ENCODE measurements around the gene USP17L28. TPM values are rescaled to one million over a fixed set of nuclear protein-coding genes. Genes with fewer than 3 reads are reported as not detected.
"Not testable (repeated sequence)": the region's sequence is repeated elsewhere in the genome, so short reads cannot be mapped to it uniquely, and the experiment has no call there.

The USP17L28 gene, protein sequence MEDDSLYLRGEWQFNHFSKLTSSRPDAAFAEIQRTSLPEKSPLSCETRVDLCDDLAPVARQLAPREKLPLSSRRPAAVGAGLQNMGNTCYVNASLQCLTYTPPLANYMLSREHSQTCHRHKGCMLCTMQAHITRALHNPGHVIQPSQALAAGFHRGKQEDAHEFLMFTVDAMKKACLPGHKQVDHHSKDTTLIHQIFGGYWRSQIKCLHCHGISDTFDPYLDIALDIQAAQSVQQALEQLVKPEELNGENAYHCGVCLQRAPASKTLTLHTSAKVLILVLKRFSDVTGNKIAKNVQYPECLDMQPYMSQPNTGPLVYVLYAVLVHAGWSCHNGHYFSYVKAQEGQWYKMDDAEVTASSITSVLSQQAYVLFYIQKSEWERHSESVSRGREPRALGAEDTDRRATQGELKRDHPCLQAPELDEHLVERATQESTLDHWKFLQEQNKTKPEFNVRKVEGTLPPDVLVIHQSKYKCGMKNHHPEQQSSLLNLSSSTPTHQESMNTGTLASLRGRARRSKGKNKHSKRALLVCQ
- total RNA-seq, result not detected

DNA sequence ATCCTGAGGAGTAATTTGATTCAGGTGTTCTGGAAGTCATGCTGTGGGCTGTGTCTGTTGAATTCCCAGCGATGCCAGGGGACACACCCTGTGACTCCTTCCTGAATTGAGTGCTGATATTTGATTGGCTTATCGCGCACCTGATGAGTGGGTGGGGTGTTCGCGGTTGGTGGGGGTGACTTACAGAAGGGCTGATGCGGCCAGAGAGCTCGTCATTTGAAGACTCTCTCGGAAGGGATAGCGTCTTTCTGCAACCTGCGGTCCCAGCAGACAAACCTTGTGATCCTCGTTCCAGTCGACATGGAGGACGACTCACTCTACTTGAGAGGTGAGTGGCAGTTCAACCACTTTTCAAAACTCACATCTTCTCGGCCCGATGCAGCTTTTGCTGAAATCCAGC, at the start of gene USP17L28:
Gene USP17L28, plus strand, starts transcription at position 301 of the 400 bp plus-strand sequence. Its CDS starts 0 bp downstream, at position 301.
- not testable (repeated sequence) for DNase-seq (ENCODE audit: low spot score)

DNA sequence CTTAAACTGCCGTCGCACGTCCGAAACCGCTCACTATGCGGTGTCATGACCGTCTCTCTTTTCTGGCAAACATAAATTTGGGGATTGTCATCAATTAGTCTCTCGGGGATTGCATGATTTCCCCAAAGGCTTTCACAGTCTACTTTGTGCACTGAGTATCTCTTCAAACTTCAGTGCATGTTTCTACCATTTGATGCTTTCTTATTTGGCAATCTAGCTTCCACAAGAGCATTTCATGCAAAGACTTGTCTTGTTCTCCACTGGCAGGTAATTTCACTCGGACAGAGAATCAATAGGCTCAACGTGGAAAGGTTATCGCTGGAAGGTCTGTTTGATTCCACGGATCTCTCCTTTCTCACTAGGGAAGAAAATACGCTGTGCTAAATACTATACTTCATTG, 24.5 kb upstream of the USP17L28 start:
- not testable (repeated sequence) for DNase-seq (ENCODE audit: low spot score)

DNA sequence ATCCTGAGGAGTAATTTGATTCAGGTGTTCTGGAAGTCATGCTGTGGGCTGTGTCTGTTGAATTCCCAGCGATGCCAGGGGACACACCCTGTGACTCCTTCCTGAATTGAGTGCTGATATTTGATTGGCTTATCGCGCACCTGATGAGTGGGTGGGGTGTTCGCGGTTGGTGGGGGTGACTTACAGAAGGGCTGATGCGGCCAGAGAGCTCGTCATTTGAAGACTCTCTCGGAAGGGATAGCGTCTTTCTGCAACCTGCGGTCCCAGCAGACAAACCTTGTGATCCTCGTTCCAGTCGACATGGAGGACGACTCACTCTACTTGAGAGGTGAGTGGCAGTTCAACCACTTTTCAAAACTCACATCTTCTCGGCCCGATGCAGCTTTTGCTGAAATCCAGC, 23.8 kb upstream of the USP17L28 start, which contains the start of gene USP17L24:
Gene USP17L24, plus strand, starts transcription at position 301 of the 400 bp plus-strand sequence. Its CDS starts 0 bp downstream, at position 301.
- DNase-seq (ENCODE audit: low spot score), result not testable (repeated sequence)

DNA sequence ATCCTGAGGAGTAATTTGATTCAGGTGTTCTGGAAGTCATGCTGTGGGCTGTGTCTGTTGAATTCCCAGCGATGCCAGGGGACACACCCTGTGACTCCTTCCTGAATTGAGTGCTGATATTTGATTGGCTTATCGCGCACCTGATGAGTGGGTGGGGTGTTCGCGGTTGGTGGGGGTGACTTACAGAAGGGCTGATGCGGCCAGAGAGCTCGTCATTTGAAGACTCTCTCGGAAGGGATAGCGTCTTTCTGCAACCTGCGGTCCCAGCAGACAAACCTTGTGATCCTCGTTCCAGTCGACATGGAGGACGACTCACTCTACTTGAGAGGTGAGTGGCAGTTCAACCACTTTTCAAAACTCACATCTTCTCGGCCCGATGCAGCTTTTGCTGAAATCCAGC, 19.1 kb upstream of the USP17L28 start, which contains the start of gene USP17L25:
Gene USP17L25, plus strand, starts transcription at position 301 of the 400 bp plus-strand sequence. Its CDS starts 0 bp downstream, at position 301.
- not testable (repeated sequence) for DNase-seq (ENCODE audit: low spot score)

DNA sequence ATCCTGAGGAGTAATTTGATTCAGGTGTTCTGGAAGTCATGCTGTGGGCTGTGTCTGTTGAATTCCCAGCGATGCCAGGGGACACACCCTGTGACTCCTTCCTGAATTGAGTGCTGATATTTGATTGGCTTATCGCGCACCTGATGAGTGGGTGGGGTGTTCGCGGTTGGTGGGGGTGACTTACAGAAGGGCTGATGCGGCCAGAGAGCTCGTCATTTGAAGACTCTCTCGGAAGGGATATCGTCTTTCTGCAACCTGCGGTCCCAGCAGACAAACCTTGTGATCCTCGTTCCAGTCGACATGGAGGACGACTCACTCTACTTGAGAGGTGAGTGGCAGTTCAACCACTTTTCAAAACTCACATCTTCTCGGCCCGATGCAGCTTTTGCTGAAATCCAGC, 14.3 kb upstream of the USP17L28 start, which contains the start of gene USP17L26:
Gene USP17L26, plus strand, starts transcription at position 301 of the 400 bp plus-strand sequence. Its CDS starts 0 bp downstream, at position 301.
- not testable (repeated sequence) for DNase-seq (ENCODE audit: low spot score)

DNA sequence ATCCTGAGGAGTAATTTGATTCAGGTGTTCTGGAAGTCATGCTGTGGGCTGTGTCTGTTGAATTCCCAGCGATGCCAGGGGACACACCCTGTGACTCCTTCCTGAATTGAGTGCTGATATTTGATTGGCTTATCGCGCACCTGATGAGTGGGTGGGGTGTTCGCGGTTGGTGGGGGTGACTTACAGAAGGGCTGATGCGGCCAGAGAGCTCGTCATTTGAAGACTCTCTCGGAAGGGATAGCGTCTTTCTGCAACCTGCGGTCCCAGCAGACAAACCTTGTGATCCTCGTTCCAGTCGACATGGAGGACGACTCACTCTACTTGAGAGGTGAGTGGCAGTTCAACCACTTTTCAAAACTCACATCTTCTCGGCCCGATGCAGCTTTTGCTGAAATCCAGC, 9.6 kb upstream of the USP17L28 start, which contains the start of gene USP17L5:
Gene USP17L5, plus strand, starts transcription at position 301 of the 400 bp plus-strand sequence. Its CDS starts 0 bp downstream, at position 301.
- DNase-seq (ENCODE audit: low spot score), result not testable (repeated sequence)

DNA sequence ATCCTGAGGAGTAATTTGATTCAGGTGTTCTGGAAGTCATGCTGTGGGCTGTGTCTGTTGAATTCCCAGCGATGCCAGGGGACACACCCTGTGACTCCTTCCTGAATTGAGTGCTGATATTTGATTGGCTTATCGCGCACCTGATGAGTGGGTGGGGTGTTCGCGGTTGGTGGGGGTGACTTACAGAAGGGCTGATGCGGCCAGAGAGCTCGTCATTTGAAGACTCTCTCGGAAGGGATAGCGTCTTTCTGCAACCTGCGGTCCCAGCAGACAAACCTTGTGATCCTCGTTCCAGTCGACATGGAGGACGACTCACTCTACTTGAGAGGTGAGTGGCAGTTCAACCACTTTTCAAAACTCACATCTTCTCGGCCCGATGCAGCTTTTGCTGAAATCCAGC, 4.8 kb upstream of the USP17L28 start, which contains the start of gene USP17L27:
Gene USP17L27, plus strand, starts transcription at position 301 of the 400 bp plus-strand sequence. Its CDS starts 0 bp downstream, at position 301.
- DNase-seq (ENCODE audit: low spot score), result not testable (repeated sequence)

DNA sequence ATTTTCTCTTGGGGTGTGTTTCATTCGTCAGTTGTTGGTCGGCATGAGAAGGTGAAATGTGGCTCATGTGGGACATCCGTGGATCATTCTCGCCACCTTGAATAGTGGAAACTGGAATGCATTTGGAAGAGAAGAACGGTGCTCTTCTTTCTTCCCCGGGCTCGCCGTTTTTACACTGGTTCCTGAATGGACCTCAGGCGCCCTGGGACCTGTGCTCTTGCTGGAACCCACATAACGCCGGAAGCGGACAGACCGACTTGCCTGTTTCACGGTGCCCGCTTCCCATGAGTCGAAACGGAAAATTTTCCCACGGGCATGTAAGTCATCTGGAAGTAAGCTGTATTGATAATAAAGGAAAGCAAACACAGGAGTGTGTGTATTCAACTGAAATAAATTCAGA, 2.2 kb downstream of the USP17L28 start:
- DNase-seq (ENCODE audit: low spot score), result not testable (repeated sequence)

DNA sequence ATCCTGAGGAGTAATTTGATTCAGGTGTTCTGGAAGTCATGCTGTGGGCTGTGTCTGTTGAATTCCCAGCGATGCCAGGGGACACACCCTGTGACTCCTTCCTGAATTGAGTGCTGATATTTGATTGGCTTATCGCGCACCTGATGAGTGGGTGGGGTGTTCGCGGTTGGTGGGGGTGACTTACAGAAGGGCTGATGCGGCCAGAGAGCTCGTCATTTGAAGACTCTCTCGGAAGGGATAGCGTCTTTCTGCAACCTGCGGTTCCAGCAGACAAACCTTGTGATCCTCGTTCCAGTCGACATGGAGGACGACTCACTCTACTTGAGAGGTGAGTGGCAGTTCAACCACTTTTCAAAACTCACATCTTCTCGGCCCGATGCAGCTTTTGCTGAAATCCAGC, 4.6 kb downstream of the USP17L28 start, which contains the start of gene USP17L29:
Gene USP17L29, plus strand, starts transcription at position 301 of the 400 bp plus-strand sequence. Its CDS starts 0 bp downstream, at position 301.
- not testable (repeated sequence) for DNase-seq (ENCODE audit: low spot score)

DNA sequence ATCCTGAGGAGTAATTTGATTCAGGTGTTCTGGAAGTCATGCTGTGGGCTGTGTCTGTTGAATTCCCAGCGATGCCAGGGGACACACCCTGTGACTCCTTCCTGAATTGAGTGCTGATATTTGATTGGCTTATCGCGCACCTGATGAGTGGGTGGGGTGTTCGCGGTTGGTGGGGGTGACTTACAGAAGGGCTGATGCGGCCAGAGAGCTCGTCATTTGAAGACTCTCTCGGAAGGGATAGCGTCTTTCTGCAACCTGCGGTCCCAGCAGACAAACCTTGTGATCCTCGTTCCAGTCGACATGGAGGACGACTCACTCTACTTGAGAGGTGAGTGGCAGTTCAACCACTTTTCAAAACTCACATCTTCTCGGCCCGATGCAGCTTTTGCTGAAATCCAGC, 14.1 kb downstream of the USP17L28 start, which contains the start of gene USP17L30:
Gene USP17L30, plus strand, starts transcription at position 301 of the 400 bp plus-strand sequence. Its CDS starts 0 bp downstream, at position 301.
- not testable (repeated sequence) for DNase-seq (ENCODE audit: low spot score)

DNA sequence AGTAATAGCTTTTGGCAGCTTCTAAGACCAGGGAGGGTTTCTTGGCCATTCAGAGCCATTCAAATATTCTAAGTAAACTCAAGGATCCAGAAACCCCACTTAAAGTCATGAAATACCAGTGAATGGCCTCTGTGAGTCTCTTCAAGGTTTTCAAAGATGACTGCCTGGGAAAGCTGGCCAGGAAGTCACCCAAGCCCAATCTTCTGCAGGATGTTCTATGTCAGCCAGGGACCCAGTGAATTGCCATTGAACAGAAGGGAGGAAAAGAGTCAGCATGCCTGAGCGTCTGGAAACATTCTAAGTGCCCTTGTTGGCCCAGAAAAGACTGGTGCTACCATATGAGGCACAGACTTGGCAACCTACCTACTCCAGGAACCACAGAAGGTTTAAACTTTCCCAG, 31.2 kb downstream of the USP17L28 start:
- not testable (repeated sequence) for DNase-seq (ENCODE audit: low spot score)

DNA sequence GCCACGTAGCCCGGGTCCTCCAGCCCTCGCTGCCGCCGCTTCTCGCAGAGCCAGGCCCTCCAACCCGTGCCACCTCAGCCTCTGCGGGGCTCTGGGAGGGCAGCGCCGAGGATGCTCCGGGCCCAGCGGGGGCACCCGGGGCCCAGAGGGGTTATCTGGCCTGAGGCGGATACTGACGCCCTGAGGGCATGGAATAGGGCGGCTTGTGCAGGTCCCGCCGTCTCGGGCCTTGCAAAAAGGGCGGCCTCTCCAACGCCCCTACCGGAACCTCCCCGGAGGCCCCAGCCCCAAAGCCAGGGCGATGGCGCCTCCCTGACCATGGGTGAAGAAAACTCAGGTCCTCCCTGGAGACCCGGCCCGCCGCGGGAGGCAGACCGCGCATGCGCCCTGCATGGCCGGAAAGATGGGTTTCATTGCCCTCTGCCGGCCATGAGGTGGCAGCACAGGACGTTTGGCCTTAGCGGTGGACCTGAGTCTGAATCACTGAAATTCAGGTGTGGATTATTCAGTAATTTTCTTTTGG, 32.4 kb downstream of the USP17L28 start:
- DNase-seq (ENCODE audit: low spot score), result peak; percentile 31

DNA sequence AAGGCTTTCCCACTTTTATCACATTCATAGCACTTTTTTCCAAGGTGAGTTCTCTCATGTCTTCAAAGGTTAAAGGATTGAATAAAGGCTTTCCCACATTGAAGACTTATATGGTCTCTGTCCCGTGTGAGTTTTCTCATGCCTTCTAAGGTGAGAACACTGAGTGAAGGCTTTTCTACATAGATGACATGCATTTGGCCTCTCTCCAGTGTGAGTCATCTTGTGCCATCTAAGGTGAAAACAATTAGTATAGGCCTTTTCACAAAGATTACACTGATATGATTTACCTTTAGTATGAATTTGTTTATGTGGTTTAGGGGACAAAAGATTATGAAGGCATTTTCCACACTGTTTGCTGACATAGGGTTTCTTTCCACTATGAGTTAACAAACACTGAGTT, 35.4 kb downstream of the USP17L28 start:
- no peak for DNase-seq (ENCODE audit: low spot score)

DNA sequence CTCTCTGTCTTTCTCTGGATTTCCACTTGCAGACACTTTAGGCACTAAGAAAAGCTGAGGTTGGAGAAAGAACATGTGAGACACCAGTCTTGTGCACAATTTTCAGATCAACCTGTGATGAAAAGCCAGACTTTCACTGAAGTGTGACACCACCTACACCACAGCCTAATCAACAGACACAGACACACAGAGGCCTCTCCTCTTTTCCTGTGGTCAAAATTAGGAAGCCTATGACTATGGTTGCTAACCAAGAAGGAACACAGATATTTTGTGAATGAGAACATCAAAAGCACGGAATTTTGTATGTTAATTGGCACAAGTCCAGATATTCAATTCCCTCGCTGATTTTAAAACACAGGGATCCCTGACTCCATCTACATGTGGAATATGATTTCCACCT, 40.3 kb downstream of the USP17L28 start:
- DNase-seq (ENCODE audit: low spot score), result not testable (repeated sequence)

Other genes with a start within 250 kb of the USP17L28 start
- not detected for gene FAM90A26, start 178.5 kb upstream of the USP17L28 start, total RNA-seq
- gene USP17L10, start 138.2 kb upstream of the USP17L28 start, total RNA-seq, result not detected
- gene USP17L11, start 133.5 kb upstream of the USP17L28 start, total RNA-seq, result not detected
- not detected for gene USP17L12, start 128.7 kb upstream of the USP17L28 start, total RNA-seq
- not detected for gene USP17L13, start 124.0 kb upstream of the USP17L28 start, total RNA-seq
- not detected for gene USP17L15, start 114.5 kb upstream of the USP17L28 start, total RNA-seq
- gene USP17L17, start 105.0 kb upstream of the USP17L28 start, total RNA-seq, result not detected
- not detected for gene USP17L18, start 100.3 kb upstream of the USP17L28 start, total RNA-seq
- gene USP17L19, start 95.5 kb upstream of the USP17L28 start, total RNA-seq, result not detected
- not detected for gene USP17L20, start 90.8 kb upstream of the USP17L28 start, total RNA-seq
- gene USP17L21, start 86.0 kb upstream of the USP17L28 start, total RNA-seq, result not detected
- gene USP17L22, start 81.3 kb upstream of the USP17L28 start, total RNA-seq, result not detected
- gene USP17L24, start 23.7 kb upstream of the USP17L28 start, total RNA-seq, result not detected
- gene USP17L25, start 19.0 kb upstream of the USP17L28 start, total RNA-seq, result not detected
- gene USP17L26, start 14.2 kb upstream of the USP17L28 start, total RNA-seq, result not detected
- gene USP17L5, start 9.5 kb upstream of the USP17L28 start, total RNA-seq, result not detected
- gene USP17L27, start 4.7 kb upstream of the USP17L28 start, total RNA-seq, result not detected
- not detected for gene USP17L29, start 4.7 kb downstream of the USP17L28 start, total RNA-seq
- gene USP17L30, start 14.2 kb downstream of the USP17L28 start, total RNA-seq, result not detected
- not detected for gene DEFB131A, start 95.5 kb downstream of the USP17L28 start, total RNA-seq